Activated CD4-positive, alpha-beta T cell treated with anti-CD3 and anti-CD28 coated beads, Interleukin-2, Interleukin-4, amounts not matched to agents 100 ng/mL and 50 ng/mL, durations not matched to agents 16 hours and 8 hours (primary cell): ENCODE results near the gene ERCC4.

Experiments
- DNase-seq: peaks from one replicate; pipeline ENCODE4 v3.0.0-alpha.2; 2020; ENCODE audit warnings: low spot score

Gene ERCC4

DNA sequence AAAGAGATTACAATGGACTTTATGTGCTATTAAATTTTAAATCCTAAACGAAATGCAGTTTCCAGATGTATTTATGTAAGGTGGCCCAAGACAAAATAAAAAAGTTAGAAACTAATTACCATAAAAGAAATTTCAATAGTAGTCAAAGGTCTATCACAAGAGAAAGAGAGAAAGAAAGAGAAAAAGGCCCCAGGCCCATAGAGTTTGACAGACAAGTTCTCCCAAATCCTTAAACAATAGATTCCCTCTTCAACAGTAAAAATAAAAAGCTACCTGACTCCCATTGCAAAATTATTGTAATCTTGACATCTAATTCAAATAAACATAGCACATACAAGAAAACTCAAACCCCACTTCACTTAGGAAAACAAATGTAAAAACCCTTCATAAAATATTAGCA lies 8.6 kb upstream of the ERCC4 start:
- DNase-seq = no peak

DNA sequence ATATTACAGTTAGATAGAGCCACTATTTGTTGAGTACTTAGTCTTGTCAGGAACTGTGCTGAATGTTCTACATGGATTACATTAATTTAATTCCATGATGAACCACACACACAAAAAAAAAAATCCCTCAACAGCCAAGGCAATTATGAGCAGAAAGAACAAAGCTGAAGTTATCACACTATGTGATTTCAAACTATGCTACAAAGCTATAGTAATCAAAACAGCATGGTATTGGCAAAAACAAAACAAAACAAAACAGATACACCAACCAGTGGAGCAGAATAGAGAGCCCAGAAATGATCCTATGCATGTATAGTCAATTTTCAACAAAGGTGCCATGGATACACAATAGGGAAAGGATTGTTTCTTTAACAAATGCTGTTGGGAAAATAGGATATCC lies 8.1 kb upstream of the ERCC4 start:
- no peak for DNase-seq

- DNase-seq = no peak
Observed at GRCh38 chr16:13912891-13913290, 7.1 kb upstream of the ERCC4 start.

DNA sequence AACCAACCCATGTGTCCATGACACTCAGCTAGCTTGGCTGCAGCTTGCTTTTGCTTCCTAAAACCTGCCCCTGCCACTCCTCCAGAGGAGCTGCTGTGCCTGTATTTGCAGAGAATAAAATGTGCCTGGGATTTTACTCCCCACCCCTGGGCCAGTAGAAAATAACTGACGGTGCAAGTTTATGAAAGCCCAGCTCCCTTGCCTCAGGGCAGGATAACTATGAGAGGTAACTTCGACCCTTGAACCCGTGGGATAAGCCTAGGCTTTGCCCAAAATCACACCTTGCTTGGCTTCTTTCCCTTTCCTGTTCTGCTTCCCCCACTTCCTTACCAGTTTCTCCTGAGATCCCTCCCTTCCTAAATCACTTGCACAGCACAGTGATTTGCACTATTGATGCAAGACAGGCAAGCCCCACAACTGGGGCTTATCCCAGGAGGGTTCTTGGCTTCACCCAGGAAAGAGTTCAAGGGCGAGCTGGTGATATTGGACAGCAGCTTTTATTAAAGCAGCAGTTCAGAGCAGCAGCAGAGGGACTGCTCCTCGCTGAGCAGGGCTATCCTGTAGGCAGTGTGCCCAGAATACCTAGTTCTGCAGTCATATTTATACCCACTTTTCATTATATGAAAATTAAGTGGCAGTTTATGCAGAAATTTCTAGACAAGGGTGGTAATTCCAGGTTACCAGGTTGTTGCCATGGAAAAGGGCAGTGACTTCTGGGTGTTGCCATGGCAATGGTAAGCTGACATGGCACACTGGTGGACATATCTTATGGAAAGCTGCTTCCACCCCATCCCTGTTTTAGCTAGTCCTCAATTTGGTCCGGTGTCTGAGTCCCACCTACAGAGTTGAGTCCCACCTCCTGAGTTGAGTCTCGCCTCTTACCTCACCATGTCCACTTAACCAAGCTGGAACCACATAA lies 6.3 kb upstream of the ERCC4 start:
- DNase-seq = no peak

- no peak for DNase-seq
Observed at GRCh38 chr16:13915033-13915635, 4.8 kb upstream of the ERCC4 start.

DNA sequence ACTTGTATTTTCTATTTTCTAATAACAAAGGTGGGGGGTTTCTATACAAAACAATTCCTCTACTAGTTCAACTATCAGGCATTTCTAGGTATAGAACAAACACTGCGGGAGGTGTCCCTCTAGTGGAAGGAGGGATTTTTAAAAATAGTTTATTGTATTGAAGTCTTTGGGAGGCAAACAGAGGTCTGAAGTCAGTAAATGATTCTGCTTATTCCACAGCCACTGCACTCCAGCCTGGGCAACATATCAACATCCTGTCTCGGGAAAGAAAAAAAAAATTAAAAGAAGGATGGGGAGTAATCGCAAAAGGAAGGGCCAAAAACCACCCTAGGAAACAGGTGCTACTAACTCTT lies 648 bp upstream of the ERCC4 start:
- DNase-seq = peak; percentile 41

DNA sequence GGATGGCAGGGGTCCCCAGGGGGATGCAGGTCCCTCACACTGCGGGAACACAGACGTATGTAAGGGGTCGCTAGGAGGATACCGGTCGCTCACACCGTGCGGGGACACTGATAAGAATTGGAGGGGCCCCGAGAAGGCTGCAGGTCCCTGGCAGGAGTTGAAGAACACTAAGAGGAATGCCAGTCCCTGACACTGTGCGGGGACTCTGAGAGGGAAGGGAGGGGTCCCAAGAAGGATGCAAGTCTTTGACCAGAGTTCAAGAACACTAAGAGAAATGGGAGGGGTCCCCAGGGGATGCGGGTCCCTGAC lies 510 bp downstream of the ERCC4 start:
- DNase-seq = no peak

- DNase-seq = no peak
Observed at GRCh38 chr16:13921328-13921727, 1.4 kb downstream of the ERCC4 start.

- peak; percentile 53 for DNase-seq
Observed at GRCh38 chr16:13923703-13924298, 3.8 kb downstream of the ERCC4 start.

- DNase-seq = no peak
Observed at GRCh38 chr16:13926464-13926863, 6.5 kb downstream of the ERCC4 start.

- no peak for DNase-seq
Observed at GRCh38 chr16:13926891-13927290, 6.9 kb downstream of the ERCC4 start.

DNA sequence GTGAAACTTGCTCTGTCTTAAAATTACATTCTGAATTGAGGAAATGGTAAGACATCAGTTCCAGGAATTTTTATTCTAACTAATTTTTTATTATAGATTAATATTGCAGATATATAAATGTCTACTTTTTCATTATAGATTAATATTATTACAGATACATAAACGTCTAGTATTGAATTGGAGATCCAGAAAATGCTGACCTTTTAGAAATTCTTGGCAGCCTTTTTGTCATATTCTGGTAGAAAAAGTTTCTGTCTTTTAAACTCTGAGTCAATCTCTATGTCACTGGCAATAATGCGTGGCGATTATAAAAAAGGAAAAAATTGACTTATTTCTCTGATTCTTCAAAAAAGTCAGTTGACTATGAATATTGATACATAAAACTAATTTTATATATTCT lies 8.7 kb downstream of the ERCC4 start:
- DNase-seq = no peak

GRCh38 chr16:13931845-13932244 lies 11.9 kb downstream of the ERCC4 start:
- DNase-seq = no peak

DNA sequence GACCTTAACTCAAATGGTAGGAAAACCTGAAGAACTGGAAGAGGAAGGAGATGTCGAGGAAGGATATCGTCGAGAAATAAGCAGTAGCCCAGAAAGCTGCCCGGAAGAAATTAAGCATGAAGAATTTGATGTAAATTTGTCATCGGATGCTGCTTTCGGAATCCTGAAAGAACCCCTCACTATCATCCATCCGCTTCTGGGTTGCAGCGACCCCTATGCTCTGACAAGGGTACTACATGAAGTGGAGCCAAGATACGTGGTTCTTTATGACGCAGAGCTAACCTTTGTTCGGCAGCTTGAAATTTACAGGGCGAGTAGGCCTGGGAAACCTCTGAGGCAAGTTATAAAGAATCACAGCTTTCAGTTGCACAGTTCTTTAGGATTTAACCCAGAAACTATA lies 15.5 kb downstream of the ERCC4 start:
- DNase-seq = no peak

DNA sequence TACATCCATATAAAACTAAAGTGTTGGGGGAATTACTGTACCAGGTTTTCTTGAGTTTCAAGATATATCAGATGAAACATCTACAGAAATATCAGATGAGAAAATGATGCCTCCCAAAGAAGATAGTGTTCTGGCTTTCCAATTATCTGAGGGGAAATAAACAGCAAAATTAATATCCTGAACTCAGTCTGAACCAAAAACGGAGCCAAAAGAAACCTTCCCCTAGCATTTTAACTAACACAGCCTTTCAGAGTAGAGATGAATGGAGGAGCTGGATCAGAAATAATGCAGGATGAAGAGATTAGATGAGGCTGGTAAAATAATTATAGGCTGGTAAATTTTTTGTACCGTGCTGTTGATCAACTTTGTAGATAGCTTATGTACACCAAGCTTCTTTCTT lies 16.2 kb downstream of the ERCC4 start:
- DNase-seq = no peak

- DNase-seq = no peak
Observed at GRCh38 chr16:13936596-13937081, 16.7 kb downstream of the ERCC4 start.

DNA sequence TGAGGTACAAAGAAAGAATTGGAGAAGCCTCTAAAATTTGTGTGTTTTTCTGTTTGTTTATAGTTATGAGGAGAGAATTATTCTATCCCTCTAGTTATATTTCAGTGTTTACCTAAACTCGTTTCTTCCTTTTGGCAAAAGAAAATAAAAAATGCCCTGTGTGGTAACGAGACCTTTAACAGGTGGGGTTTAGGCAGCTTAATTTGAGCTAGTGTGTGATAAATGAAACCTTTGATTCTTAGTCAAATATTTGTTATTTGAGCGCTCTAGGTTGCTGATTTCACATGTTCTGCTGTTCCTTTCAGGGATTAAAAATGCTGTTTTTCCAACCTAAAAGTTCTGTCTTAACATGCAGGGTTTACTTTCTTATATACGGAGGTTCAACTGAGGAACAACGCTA lies 17.5 kb downstream of the ERCC4 start:
- DNase-seq = no peak

- no peak for DNase-seq
Observed at GRCh38 chr16:13938480-13938879, 18.5 kb downstream of the ERCC4 start.

DNA sequence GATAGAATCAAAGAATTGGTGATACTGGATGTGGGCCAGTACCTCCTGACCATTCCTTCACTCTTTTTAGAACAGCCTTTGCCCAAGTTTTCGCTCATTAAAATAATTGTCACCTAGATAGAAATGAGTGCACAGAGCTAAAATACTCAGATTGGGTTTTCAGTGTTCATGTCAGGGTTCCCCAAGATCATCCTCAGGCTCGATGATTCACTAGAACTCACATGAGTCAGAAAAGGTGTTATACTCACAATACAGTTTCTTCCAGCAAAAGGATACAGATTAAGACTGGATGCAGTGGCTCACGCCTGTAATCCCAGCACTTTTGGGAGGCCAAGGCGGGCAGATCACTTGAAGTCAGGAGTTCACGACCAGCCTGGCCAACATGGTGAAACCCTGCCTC lies 19.9 kb downstream of the ERCC4 start:
- no peak for DNase-seq

DNA sequence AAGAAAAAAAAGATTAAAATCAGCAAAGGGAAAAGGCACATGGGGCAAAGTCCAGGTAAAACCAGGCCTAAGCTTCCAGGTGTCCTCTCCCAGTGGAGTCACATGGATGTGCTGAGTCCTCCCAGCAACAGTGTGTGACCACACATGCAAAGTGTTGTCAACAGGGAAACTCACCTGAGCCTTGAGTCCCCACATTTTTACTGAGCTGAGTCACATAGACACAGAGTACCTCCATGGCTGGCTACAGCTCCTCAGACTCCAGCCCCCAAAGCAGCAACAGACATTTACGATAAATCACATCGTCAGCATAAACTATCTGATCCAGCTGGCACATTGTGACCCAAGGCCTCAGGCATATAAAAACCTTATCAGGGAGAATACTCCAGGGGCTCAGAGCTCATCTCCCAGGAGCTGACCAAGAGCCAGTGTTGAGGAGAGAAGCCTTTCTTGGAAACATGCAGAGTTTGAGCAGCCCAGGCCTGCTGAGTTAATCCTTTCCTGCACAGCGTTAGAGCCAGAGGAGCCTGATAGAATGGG lies 20.5 kb downstream of the ERCC4 start:
- DNase-seq = no peak

DNA sequence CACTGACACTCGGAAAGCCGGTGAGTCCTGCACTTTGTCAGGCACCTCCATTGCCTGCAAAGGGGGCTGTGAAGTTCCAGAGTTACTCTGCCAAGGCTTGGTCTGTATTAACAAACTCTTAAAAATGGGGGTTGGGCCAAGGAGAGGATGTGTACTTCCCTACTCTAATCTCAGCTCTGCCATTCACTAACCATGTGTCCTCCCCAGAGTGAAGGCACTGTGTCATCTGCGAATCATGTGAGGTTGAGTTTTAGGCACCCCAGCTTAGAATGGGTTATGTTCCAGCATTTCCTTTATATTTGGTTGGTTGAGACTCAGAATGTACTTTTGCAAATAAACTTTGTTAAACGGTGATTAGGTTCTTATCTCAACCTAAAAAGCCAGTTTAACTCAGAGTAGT lies 24.9 kb downstream of the ERCC4 start:
- DNase-seq = no peak

DNA sequence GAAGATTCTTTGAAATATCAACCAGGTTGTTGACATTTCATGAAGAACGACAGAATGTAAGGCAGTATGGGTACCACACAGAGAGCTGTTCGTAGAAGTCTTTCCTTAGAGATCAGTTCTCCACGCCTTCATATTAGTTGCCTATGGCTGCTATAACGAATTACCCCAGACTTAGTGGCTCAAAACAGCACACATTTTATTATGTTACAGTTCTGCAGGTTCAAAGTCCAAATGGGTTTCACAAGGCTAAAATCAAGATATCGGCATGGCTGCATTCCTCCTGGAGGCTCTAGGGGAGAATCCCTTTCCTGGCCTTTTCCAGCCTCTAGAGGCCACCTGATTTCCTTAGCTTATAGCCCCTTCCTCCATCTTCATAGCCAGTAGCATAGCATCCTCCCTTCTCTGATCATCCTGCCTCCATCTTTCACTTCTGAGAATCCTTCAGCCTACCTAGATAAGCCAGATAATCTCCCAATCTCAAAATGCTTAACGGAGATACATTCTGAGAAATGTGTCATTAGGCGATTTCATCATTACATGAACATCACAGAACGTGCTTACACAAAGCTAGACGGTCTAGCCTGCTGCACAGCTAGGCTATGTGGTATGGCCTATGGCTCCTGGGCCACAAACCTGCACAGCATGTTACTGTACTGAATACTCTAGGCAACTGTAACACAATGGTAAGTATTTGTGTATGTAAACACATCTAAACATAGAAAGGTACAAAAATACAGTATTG lies 26.0 kb downstream of the ERCC4 start:
- no peak for DNase-seq
